ENCODE measurements around the gene CENPN. TPM values are rescaled to one million over a fixed set of nuclear protein-coding genes. Genes with fewer than 3 reads are reported as not detected.

The CENPN gene
- total RNA-seq, 1 donor from 2014 or later = 8.4 TPM

GRCh38 chr16:80985611-80986010, 21.4 kb upstream of the CENPN start:
- H3K4me3 ChIP-seq = no peak overlapping the region
- no peaks in the 10 kb centered on the region for H3K9me3 ChIP-seq
- no peaks in the 10 kb centered on the region for H3K27me3 ChIP-seq
- no peak for TF ChIP-seq CTCF (IDR thresholded peaks at IDR 0.05)
- DNase-seq = no peak
- H3K4me1 ChIP-seq = no peaks in the 10 kb centered on the region
- no peak for ATAC-seq
- intact Hi-C loops (cut with DNase I) = no loop called here
- no peaks in the 10 kb centered on the region for H3K36me3 ChIP-seq
- no peak overlapping the region for H3K27ac ChIP-seq

- Histone ChIP-seq H3K4me3 (no peak overlapping the region), H3K4me1 (no peaks in the 10 kb centered on the region), H3K27ac (no peak overlapping the region), H3K36me3 (no peaks in the 10 kb centered on the region), H3K27me3 (no peaks in the 10 kb centered on the region), H3K9me3 (no peaks in the 10 kb centered on the region)
- no peak for DNase-seq
- no peak for ATAC-seq
- intact Hi-C loops (cut with DNase I) = no loop called here
- no peak for TF ChIP-seq CTCF (IDR thresholded peaks at IDR 0.05)
Measured at GRCh38 chr16:80986557-80986956, 20.5 kb upstream of the CENPN start.

GRCh38 chr16:80988756-80989155, 18.3 kb upstream of the CENPN start:
- H3K9me3 ChIP-seq = no peaks in the 10 kb centered on the region
- no peaks in the 10 kb centered on the region for H3K36me3 ChIP-seq
- DNase-seq (no peak), ATAC-seq (no peak)
- H3K4me1 ChIP-seq = no peaks in the 10 kb centered on the region
- H3K27ac ChIP-seq = no peak overlapping the region
- intact Hi-C loops (cut with DNase I) = no loop called here
- H3K27me3 ChIP-seq = no peaks in the 10 kb centered on the region
- TF ChIP-seq CTCF (IDR thresholded peaks at IDR 0.05) = no peak
- no peak overlapping the region for H3K4me3 ChIP-seq

GRCh38 chr16:80989801-80990200, 17.2 kb upstream of the CENPN start:
- Histone ChIP-seq H3K4me3 (no peak overlapping the region), H3K4me1 (no peaks in the 10 kb centered on the region), H3K27me3 (no peaks in the 10 kb centered on the region), H3K9me3 (no peaks in the 10 kb centered on the region), H3K36me3 (no peaks in the 10 kb centered on the region), H3K27ac (no peak overlapping the region)
- no peak for TF ChIP-seq CTCF (IDR thresholded peaks at IDR 0.05)
- intact Hi-C loops (cut with DNase I) = no loop called here
- ATAC-seq = no peak
- no peak for DNase-seq

GRCh38 chr16:80990577-80990976, 16.4 kb upstream of the CENPN start:
- Histone ChIP-seq H3K27ac (no peak overlapping the region), H3K9me3 (no peaks in the 10 kb centered on the region), H3K4me3 (no peak overlapping the region), H3K36me3 (no peaks in the 10 kb centered on the region), H3K27me3 (no peaks in the 10 kb centered on the region), H3K4me1 (no peaks in the 10 kb centered on the region)
- ATAC-seq = no peak
- TF ChIP-seq CTCF (IDR thresholded peaks at IDR 0.05) = no peak
- DNase-seq = no peak
- intact Hi-C loops (cut with DNase I) = no loop called here

- H3K4me1 ChIP-seq = no peaks in the 10 kb centered on the region
- intact Hi-C loops (cut with DNase I) = no loop called here
Measured at GRCh38 chr16:80990978-80991377, 16.0 kb upstream of the CENPN start.

More at GRCh38 chr16:80990978-80991377, 16.0 kb upstream of the CENPN start:
- Histone ChIP-seq H3K4me3 (no peak overlapping the region), H3K27me3 (no peaks in the 10 kb centered on the region), H3K9me3 (no peaks in the 10 kb centered on the region), H3K36me3 (no peaks in the 10 kb centered on the region), H3K27ac (no peak overlapping the region)
- ATAC-seq (no peak), DNase-seq (no peak)
- no peak for TF ChIP-seq CTCF (IDR thresholded peaks at IDR 0.05)

Measured in upper lobe of right lung (tissue), 1 donor.